Heart left ventricle (tissue), 13 donors: Measurements from ENCODE around the gene CCSER1.

ENCODE experiments used
- POLR2A ChIP-seq, 2 donors: fragments of 450-650 bp; IDR thresholded peaks; one replicate each; pipeline ENCODE4 v1.6.1; 2017; ENCODE audit warnings: antibody characterized with exemption in 2 of 2, mild to moderate bottlenecking in 2 of 2, moderate library complexity in 2 of 2
- TF ChIP-seq, protein P1 (sequence below), 12 donors: fragments of 200-600 bp; sonication (generic) in 4 of 12; IDR thresholded peaks; one replicate each; pipeline versions ENCODE4 v1.5.0 to v1.8.0; 2018 to 2022; ENCODE audit warnings: antibody characterized with exemption in 12 of 12, mild to moderate bottlenecking in 5 of 12
- donor health status: ischemic (EF 13 %, LVEDD 7.1; RV severe dilation, severe dysfunction).
- donor health status: DM: no; HTN: yes; CAD: no.
- donor health status: DM: no; HTN: no; CAD: no.
- donor health status: ischemic (EF 25% LVEDD 6.9; RV normal size, moderate dysfunction).
- donor health status: ischemic (EF 25% LVEDD 5.7; RV mildly dilated, moderate dysfunction).
- donor health status: ischemic (EF 35%, LVEDD 5.7; RV mildly dilated, moderate dysfunction).
- donor health status: nonischemic (EF 11% LVEDD 7.7; RV severe dilation, severe dysfunction).
- donor health status: DM: yes; HTN: yes; CAD: no.
- donor health status: PGD.
- donor health status: ischemic (EF 29% LVEDD 5.4; RV normal size, mild dysfunction).
- donor health status: nonischemic (EF 23%, LVEDD 6.1; RV moderate dilation, normal function).

DNA sequence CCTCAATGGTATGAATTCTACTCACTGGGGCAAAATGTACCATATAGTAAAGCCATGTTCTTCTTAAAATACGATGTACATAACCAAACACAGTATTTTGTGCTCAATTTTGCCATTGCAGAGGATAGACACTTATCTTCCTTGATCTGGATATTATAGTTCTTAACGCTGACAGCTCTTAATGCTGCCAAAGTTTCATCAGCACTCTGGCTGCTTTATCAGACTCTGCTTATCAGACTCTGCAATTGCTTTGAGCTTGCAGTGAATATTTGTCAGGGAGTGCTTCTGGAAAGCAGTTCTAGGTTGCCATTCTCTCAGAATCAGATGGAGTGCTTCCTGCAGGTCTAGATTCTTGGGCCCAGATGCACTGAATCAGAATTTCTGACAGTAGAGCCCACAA, 863.1 kb downstream of the CCSER1 start:
- TF ChIP-seq POLR2A (IDR thresholded peaks at IDR 0.05) = no peak
- TF ChIP-seq, protein P1, sequence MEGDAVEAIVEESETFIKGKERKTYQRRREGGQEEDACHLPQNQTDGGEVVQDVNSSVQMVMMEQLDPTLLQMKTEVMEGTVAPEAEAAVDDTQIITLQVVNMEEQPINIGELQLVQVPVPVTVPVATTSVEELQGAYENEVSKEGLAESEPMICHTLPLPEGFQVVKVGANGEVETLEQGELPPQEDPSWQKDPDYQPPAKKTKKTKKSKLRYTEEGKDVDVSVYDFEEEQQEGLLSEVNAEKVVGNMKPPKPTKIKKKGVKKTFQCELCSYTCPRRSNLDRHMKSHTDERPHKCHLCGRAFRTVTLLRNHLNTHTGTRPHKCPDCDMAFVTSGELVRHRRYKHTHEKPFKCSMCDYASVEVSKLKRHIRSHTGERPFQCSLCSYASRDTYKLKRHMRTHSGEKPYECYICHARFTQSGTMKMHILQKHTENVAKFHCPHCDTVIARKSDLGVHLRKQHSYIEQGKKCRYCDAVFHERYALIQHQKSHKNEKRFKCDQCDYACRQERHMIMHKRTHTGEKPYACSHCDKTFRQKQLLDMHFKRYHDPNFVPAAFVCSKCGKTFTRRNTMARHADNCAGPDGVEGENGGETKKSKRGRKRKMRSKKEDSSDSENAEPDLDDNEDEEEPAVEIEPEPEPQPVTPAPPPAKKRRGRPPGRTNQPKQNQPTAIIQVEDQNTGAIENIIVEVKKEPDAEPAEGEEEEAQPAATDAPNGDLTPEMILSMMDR (IDR thresholded peaks at IDR 0.05) = no peak
